KG1 (cell line): ENCODE results near the gene CAV1.

Source experiments
- DNase-seq: peaks from one replicate; lab custom pipeline; 2025; lab: John Stamatoyannopoulos, UW

Gene CAV1

GRCh38 chr7:116557066-116557585 lies 32.3 kb downstream of the CAV1 start:
- no peak for DNase-seq

- DNase-seq = no peak
Measured at GRCh38 chr7:116557901-116558300, 33.1 kb downstream of the CAV1 start.

- DNase-seq = no peak
Measured at GRCh38 chr7:116560021-116560970, 35.5 kb downstream of the CAV1 start.

GRCh38 chr7:116561697-116562483 lies 37.1 kb downstream of the CAV1 start:
- no peak for DNase-seq

- no peak for DNase-seq
Measured at GRCh38 chr7:116562529-116563121, 37.8 kb downstream of the CAV1 start.

- no peak for DNase-seq
Measured at GRCh38 chr7:116565981-116566380, 41.1 kb downstream of the CAV1 start.

GRCh38 chr7:116566666-116567065 lies 41.8 kb downstream of the CAV1 start:
- DNase-seq = no peak

GRCh38 chr7:116569737-116570136 lies 44.9 kb downstream of the CAV1 start:
- no peak for DNase-seq

GRCh38 chr7:116570306-116570705 lies 45.5 kb downstream of the CAV1 start:
- DNase-seq = no peak

- DNase-seq = no peak
Measured at GRCh38 chr7:116571037-116571436, 46.2 kb downstream of the CAV1 start.

- no peak for DNase-seq
Measured at GRCh38 chr7:116571552-116571951, 46.7 kb downstream of the CAV1 start.

GRCh38 chr7:116572036-116572435 lies 47.2 kb downstream of the CAV1 start:
- DNase-seq = no peak

- no peak for DNase-seq
Measured at GRCh38 chr7:116573541-116573940, 48.7 kb downstream of the CAV1 start.

- no peak for DNase-seq
Measured at GRCh38 chr7:116574025-116574822, 49.4 kb downstream of the CAV1 start.

- DNase-seq = no peak
Measured at GRCh38 chr7:116575853-116576252, 51.0 kb downstream of the CAV1 start.

- no peak for DNase-seq
Measured at GRCh38 chr7:116576350-116577319, 51.8 kb downstream of the CAV1 start.

GRCh38 chr7:116577320-116577871 lies 52.6 kb downstream of the CAV1 start:
- DNase-seq = no peak

- DNase-seq = no peak
Measured at GRCh38 chr7:116578526-116578925, 53.7 kb downstream of the CAV1 start.

GRCh38 chr7:116579322-116579721 lies 54.5 kb downstream of the CAV1 start:
- DNase-seq = no peak

GRCh38 chr7:116579835-116580234 lies 55.0 kb downstream of the CAV1 start:
- DNase-seq = no peak
